Panc1 (cell line): ENCODE data around the gene FAM240B.

Experiments used
- CTCF ChIP-seq: fragments of 450-650 bp; IDR thresholded peaks from 2 replicates; pipeline ENCODE4 v1.5.1; 2017; ENCODE audit warnings: mild to moderate bottlenecking
- POLR2AphosphoS5 ChIP-seq: IDR thresholded peaks from 2 replicates; pipeline ENCODE4 v1.6.1; 2012; ENCODE audit warnings: mild to moderate bottlenecking, low read depth, low read length, moderate library complexity
- TF ChIP-seq, protein P1 (sequence below), 2 experiments: IDR thresholded peaks; 2 replicates each; pipeline ENCODE4 v1.6.1; 2011 to 2012; ENCODE audit warnings: low read depth in 2 of 2, control low read depth in 1 of 2, low read length in 1 of 2, mild to moderate bottlenecking in 1 of 2, moderate library complexity in 1 of 2; ENCODE audit not compliant: insufficient read depth in 1 of 2

- TF ChIP-seq CTCF (no peak), POLR2AphosphoS5 (no peak)
- TF ChIP-seq, protein P1, sequence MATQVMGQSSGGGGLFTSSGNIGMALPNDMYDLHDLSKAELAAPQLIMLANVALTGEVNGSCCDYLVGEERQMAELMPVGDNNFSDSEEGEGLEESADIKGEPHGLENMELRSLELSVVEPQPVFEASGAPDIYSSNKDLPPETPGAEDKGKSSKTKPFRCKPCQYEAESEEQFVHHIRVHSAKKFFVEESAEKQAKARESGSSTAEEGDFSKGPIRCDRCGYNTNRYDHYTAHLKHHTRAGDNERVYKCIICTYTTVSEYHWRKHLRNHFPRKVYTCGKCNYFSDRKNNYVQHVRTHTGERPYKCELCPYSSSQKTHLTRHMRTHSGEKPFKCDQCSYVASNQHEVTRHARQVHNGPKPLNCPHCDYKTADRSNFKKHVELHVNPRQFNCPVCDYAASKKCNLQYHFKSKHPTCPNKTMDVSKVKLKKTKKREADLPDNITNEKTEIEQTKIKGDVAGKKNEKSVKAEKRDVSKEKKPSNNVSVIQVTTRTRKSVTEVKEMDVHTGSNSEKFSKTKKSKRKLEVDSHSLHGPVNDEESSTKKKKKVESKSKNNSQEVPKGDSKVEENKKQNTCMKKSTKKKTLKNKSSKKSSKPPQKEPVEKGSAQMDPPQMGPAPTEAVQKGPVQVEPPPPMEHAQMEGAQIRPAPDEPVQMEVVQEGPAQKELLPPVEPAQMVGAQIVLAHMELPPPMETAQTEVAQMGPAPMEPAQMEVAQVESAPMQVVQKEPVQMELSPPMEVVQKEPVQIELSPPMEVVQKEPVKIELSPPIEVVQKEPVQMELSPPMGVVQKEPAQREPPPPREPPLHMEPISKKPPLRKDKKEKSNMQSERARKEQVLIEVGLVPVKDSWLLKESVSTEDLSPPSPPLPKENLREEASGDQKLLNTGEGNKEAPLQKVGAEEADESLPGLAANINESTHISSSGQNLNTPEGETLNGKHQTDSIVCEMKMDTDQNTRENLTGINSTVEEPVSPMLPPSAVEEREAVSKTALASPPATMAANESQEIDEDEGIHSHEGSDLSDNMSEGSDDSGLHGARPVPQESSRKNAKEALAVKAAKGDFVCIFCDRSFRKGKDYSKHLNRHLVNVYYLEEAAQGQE (IDR thresholded peaks at IDR 0.05; ENCODE audit: insufficient read depth in 1 of 2, low read depth in 2 of 2, low read length in 1 of 2) = no peak
These were observed 75.3 kb downstream of the FAM240B start for GRCh38 chr9:38644601-38645000.
